T-cell (primary cell): ENCODE measurements around the gene KLF6. TPM values are rescaled to one million over a fixed set of nuclear protein-coding genes. Genes with fewer than 3 reads are reported as not detected.

Source experiments
- ATAC-seq, 4 experiments: fragments of 200-7000 bp in 3 of 4; fragments of 150-1000 bp in 1 of 4; cut with Tn5 transposase; replicated peaks in 1 of 4; 1 replicate in 3 of 4; 2 replicates in 1 of 4; pipeline ENCODE4 v1.10.0; 2021; ENCODE audit warnings: moderate library complexity in 3 of 4, mild to moderate bottlenecking in 2 of 4, moderate number of reproducible peaks in 1 of 4
- CTCF ChIA-PET, 2 donors: fragments of 300-600 bp; sonication (Branson Sonifier 250); formaldehyde crosslinking; loops; one replicate each; lab custom pipeline; 2022; ENCODE audit warnings: antibody characterized with exemption in 2 of 2; lab: Charles Lee
- POLR2A ChIA-PET, 2 donors: fragments of 300-600 bp; sonication (Branson Sonifier 250); formaldehyde crosslinking; loops; one replicate each; lab custom pipeline; 2022; ENCODE audit warnings: antibody characterized with exemption in 2 of 2; lab: Charles Lee
- DNase-seq, 35 experiments: peaks; one replicate each; pipeline versions ENCODE4 v3.0.0 to v3.0.0-alpha.2; 2013 to 2023
- H3K27ac ChIP-seq: one replicate; pipeline ENCODE4 v1.5.1; 2013; ENCODE audit warnings: low read length
- H3K27me3 ChIP-seq, 2 experiments: replicated peaks in 1 of 2; 1 replicate in 1 of 2; 2 replicates in 1 of 2; pipeline versions ENCODE4 v1.6.1 to v1.7.0; 2013; ENCODE audit warnings: low read length in 1 of 2, mixed read lengths in 1 of 2; ENCODE audit not compliant: control insufficient read depth in 2 of 2, insufficient read depth in 2 of 2; ENCODE audit errors: extremely low read depth in 1 of 2
- H3K36me3 ChIP-seq, 2 donors: 1 replicate in 1 of 2; 2 replicates in 1 of 2; pipeline versions ENCODE4 v1.6.1 to v1.7.0; 2013; ENCODE audit warnings: low read length in 1 of 2; ENCODE audit not compliant: control insufficient read depth in 2 of 2, insufficient read depth in 1 of 2; ENCODE audit errors: extremely low read depth in 1 of 2
- H3K4me1 ChIP-seq, 2 experiments: 1 replicate in 1 of 2; 2 replicates in 1 of 2; pipeline versions ENCODE4 v1.6.1 to v1.7.0; 2013; ENCODE audit warnings: low read length in 2 of 2, mixed read lengths in 1 of 2; ENCODE audit not compliant: insufficient read depth in 2 of 2, control insufficient read depth in 1 of 2; ENCODE audit errors: extremely low read depth in 1 of 2
- H3K4me3 ChIP-seq, 2 donors: 1 replicate in 1 of 2; 2 replicates in 1 of 2; pipeline versions ENCODE4 v1.5.1 to v1.7.0; 2013; ENCODE audit warnings: mild to moderate bottlenecking in 2 of 2, low read length in 1 of 2, moderate library complexity in 1 of 2; ENCODE audit not compliant: control insufficient read depth in 1 of 2; ENCODE audit errors: extremely low read depth in 1 of 2
- H3K9me3 ChIP-seq: 2 replicates; pipeline ENCODE4 v1.7.0; 2013
- H3K27ac Mint-ChIP-seq, 2 donors: one replicate each; pipeline ENCODE4 v1.8.0; 2020 to 2021; ENCODE audit warnings: mild to moderate bottlenecking in 2 of 2, mixed read lengths in 2 of 2
- H3K27me3 Mint-ChIP-seq, 2 donors: one replicate each; pipeline ENCODE4 v1.8.0; 2021 to 2022; ENCODE audit warnings: mixed read lengths in 2 of 2
- H3K36me3 Mint-ChIP-seq: one replicate; pipeline ENCODE4 v1.8.0; 2021; ENCODE audit warnings: mixed read lengths
- H3K4me1 Mint-ChIP-seq, 3 donors: one replicate each; pipeline ENCODE4 v1.8.0; 2020 to 2022; ENCODE audit warnings: mixed read lengths in 3 of 3, mild to moderate bottlenecking in 1 of 3
- H3K4me3 Mint-ChIP-seq, 3 donors: one replicate each; pipeline ENCODE4 v1.8.0; 2020 to 2022; ENCODE audit warnings: mild to moderate bottlenecking in 3 of 3, mixed read lengths in 3 of 3, moderate library complexity in 3 of 3
- H3K9me3 Mint-ChIP-seq, 3 donors: one replicate each; pipeline ENCODE4 v1.8.0; 2020 to 2022; ENCODE audit warnings: mixed read lengths in 3 of 3
- WGBS: methylation state at CpG from one replicate; pipeline ENCODE4 v1.1.5; 2013; ENCODE audit warnings: missing lambda C conversion rate; ENCODE audit not compliant: insufficient coverage; 5-methylcytosine and 5-hydroxymethylcytosine counted together
- total RNA-seq, 35 experiments: library from RNA in 6 of 35; stranded (reverse) in 6 of 35; fragments of 120-200 nt in 1 of 35; gene quantifications; one replicate each; pipeline versions ENCODE4 v1.2.1 to v1.2.4 and lab custom pipeline; 2013 to 2026

KLF6 gene
- total RNA-seq, 5 donors from 2014 or later (not counting 1 experiment from before 2014, with no cell fraction given) = 285 to 1,180 (median 400) TPM

DNA sequence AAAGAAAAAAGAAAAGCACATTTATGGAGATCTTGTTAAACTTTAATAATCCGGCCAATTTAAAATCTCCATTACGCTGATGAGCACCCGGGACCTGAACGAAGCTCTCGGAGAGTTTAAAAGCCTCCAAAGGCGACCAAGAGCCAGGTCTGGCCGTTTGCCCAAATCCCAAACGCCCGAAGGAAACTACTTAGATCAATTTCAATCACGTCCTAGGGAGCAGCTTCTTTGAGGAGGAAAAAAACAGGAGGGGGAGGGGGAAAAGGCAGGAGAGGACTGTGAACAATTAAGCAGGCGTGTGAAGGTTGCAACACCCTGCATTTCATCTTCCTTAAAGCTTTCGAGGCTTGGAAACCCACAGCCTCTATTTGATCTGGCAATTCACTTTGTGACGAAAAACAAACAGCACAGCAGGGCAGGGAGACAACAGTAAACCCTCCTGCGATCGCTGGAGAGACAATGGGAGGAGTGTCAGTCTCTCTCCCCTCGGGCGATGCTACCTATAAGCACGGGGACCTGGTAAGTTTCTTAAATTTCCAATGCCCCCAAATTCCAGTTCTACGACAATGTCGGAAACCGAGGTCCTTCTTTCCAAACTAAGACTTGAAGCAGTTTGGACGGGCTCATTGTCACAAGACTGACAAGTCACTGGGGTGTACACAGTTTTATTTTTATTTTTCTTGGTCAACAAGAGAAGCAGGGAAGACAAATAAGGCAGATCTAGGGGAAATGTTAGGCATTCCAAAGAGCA lies 1.2 kb downstream of the KLF6 start:
- peak overlapping the region; percentile 95 to 100 (median 98) for H3K4me3 Mint-ChIP-seq
- H3K36me3 ChIP-seq = peaks cover 9 to 38% of the 10 kb centered on the region in 2 donors
- WGBS = 3% methylated on average over 6 of the region's 22 CpGs
- POLR2A ChIA-PET = interaction anchor here (0.5 to 5.5 kb wide), 23 partner anchors 9 to 348 kb away, joined by 3 to 240 read pairs (median 9); no protein-coding TSS in a partner anchor
- peak overlapping the region; percentile 67 to 97 for H3K4me3 ChIP-seq
- peak overlapping the region; percentile 99 for H3K27ac ChIP-seq
- ATAC-seq (peak in 1 of 4 experiments; percentile 11), DNase-seq (peak in 30 of 35 experiments; percentile 46 to 79 (median 64))
- H3K27ac Mint-ChIP-seq = peak overlapping the region; percentile 96 to 98
- peaks cover 53% of the 10 kb centered on the region for H3K36me3 Mint-ChIP-seq
- peaks cover 12 to 50% of the 10 kb centered on the region in 2 experiments for H3K4me1 ChIP-seq
- H3K27me3 Mint-ChIP-seq = no peaks in the 10 kb centered on the region
- CTCF ChIA-PET = interaction anchor here (0.6 to 0.8 kb wide), 3 partner anchors 22 to 109 kb away, joined by 3 read pairs; no protein-coding TSS in a partner anchor
- H3K9me3 Mint-ChIP-seq = peaks cover 0 to 1% (median 0%) of the 10 kb centered on the region in 3 donors
- H3K27me3 ChIP-seq = no peaks in the 10 kb centered on the region
- peaks cover 45 to 54% (median 46%) of the 10 kb centered on the region in 3 donors for H3K4me1 Mint-ChIP-seq
- H3K9me3 ChIP-seq = no peaks in the 10 kb centered on the region

DNA sequence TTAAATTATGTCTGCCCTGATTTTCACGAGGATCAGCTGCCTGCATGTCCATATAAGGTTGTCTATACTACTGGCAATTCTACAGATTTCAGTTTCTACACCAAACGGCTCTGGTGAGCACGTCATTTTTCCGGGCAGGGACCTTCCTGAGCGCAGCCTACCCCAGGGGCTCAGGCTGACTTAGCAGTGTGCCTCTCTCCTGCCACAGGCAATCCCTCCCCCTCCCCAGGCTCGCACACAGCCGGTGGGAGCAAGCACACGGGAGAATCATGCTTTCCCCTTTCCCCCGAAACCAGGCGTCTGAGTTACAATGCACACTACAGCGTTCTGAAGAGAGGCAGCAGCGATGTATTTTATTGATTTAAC lies 1.7 kb downstream of the KLF6 start:
- ChIA-PET POLR2A (interaction anchor here (0.5 to 5.5 kb wide), 24 partner anchors 8 to 348 kb away, joined by 3 to 240 read pairs (median 6); no protein-coding TSS in a partner anchor), CTCF (interaction anchor here (0.6 to 0.8 kb wide), 2 partner anchors 22 to 34 kb away, joined by 3 read pairs; no protein-coding TSS in a partner anchor)
- H3K4me3 ChIP-seq = peak overlapping the region; percentile 67 to 97
- H3K36me3 Mint-ChIP-seq = peaks cover 58% of the 10 kb centered on the region
- no peaks in the 10 kb centered on the region for H3K27me3 Mint-ChIP-seq
- H3K9me3 Mint-ChIP-seq = no peaks in the 10 kb centered on the region
- 0% methylated on average over 4 of the region's 12 CpGs for whole genome bisulfite sequencing
- peaks cover 9 to 43% of the 10 kb centered on the region in 2 donors for H3K36me3 ChIP-seq
- peaks cover 12 to 55% of the 10 kb centered on the region in 2 experiments for H3K4me1 ChIP-seq
- H3K27me3 ChIP-seq = no peaks in the 10 kb centered on the region
- peak overlapping the region; percentile 96 to 98 for H3K27ac Mint-ChIP-seq
- DNase-seq = peak in 32 of 35 experiments; percentile 48 to 78 (median 66)
- H3K4me3 Mint-ChIP-seq = peak overlapping the region; percentile 95 to 100 (median 98)
- ATAC-seq = peak in 3 of 4 experiments; percentile 3 to 11 (median 9)
- H3K27ac ChIP-seq = peak overlapping the region; percentile 99
- H3K9me3 ChIP-seq = no peaks in the 10 kb centered on the region
- H3K4me1 Mint-ChIP-seq = peaks cover 51 to 60% (median 52%) of the 10 kb centered on the region in 3 donors

DNA sequence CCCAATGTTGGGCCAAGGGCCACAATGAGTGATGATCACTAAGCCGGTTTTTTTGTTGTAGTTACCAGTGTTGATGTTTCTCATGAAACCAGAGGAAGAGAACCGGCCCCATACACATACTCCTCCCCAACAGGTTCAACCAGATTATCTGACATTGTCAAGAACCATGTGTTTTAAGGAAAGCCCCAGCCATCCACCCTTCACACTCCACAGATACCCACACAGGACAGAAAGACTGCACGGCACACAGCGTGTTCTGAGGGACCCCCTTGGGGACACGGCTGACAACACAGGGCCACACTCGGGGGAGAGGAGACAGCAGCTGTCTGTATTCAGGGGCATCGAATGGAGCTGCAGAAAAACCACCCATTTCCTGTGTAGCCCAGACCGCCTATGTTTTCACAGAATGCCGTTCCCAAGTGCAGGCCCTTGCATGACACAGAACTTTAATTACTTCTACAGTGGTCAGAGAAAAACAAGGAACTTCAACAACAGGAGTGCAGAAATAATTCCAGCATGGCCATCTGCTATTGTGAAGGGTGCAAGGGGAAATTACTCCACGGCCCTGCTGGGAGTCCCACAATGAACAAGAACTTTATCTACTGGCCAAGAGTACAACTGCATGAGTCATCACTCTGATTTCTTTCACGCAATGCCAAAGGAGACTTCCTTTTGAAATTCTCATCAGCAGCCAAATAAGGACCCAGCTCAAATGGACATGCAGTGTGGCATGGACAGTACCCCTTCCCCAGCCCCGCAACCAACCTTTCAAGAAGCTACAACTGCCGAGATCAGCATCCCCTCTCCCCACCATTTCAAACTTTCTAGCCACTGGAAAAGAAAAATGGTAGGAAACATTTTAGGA lies 2.3 kb downstream of the KLF6 start:
- Histone ChIP-seq H3K27ac (peak overlapping the region; percentile 99), H3K36me3 (peaks cover 9 to 49% of the 10 kb centered on the region in 2 donors), H3K9me3 (no peaks in the 10 kb centered on the region), H3K4me3 (peak overlapping the region; percentile 67 to 97), H3K4me1 (peaks cover 14 to 59% of the 10 kb centered on the region in 2 experiments), H3K27me3 (no peaks in the 10 kb centered on the region)
- ChIA-PET CTCF (interaction anchor here (0.6 to 0.8 kb wide), 2 partner anchors 23 to 69 kb away, joined by 3 read pairs; no protein-coding TSS in a partner anchor), POLR2A (interaction anchor here (0.6 to 5.5 kb wide), 20 partner anchors 8 to 349 kb away, joined by 3 to 240 read pairs (median 6); no protein-coding TSS in a partner anchor)
- H3K27me3 Mint-ChIP-seq = no peaks in the 10 kb centered on the region
- ATAC-seq (peak; percentile 3 to 28 (median 12)), DNase-seq (peak in 30 of 35 experiments; percentile 45 to 82 (median 60))
- no peaks in the 10 kb centered on the region for H3K9me3 Mint-ChIP-seq
- peak overlapping the region; percentile 96 to 98 for H3K27ac Mint-ChIP-seq
- peaks cover 57 to 66% (median 58%) of the 10 kb centered on the region in 3 donors for H3K4me1 Mint-ChIP-seq
- peaks cover 65% of the 10 kb centered on the region for H3K36me3 Mint-ChIP-seq
- WGBS = 5% methylated on average over 5 of the region's 13 CpGs
- peak overlapping the region; percentile 95 to 100 (median 98) for H3K4me3 Mint-ChIP-seq

DNA sequence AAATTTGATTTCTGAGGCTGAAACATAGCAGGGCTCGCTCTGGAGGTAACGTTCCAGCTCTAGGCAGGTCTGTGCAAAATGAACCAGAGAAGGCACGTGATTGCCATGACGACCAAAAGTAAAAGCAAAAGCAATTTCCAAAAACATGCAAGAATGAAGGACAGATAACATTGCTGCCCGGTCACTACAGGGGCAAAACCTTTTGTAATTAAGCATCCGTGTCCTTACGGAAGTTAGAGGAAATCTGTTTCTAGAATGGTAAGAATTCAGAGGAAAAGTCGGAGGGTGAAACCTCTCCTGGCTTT lies 2.9 kb downstream of the KLF6 start:
- CTCF ChIA-PET = interaction anchor here in 1 of 2 donors (0.6 kb wide), 1 partner anchor 68 kb away, joined by 3 read pairs; no protein-coding TSS in a partner anchor
- 17% methylated on average over 7 of the region's 8 CpGs for WGBS

DNA sequence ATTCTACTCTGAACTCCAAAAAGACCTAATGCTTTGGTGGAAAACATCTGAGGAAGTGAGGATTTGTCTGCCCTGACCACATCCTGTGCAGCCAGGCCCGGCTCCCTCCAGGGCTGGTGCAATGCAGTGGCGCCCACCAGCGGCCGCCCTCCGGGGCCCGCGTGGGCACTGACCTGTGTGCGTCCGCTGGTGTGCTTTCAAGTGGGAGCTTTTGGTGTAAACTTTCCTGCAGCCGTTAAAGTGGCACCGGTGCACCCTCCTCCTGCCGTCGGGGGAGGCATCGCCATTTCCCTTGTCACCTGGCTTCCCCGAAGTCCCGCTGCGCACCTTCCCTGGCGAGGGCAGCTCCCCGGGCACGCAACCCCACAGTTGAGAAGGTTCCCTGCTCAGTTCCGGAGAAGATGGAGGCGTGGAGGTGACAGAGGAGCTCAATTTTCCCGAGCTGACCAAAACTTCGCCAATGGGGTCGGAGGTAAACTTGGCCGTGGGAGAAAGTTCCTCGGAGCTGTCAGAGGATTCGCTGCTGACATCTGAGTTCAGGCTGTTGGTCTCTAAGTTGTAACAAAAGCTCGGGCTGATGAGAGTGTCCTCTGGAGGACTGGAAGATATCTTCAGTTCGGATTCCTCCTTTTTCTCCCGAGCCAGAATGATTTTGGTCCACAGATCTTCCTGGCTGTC lies 3.4 kb downstream of the KLF6 start:
- Mint-ChIP-seq H3K36me3 (peaks cover 72% of the 10 kb centered on the region), H3K27ac (peak overlapping the region; percentile 96 to 98), H3K4me3 (peak overlapping the region; percentile 95 to 100 (median 98)), H3K9me3 (no peaks in the 10 kb centered on the region), H3K27me3 (no peaks in the 10 kb centered on the region), H3K4me1 (peaks cover 65 to 76% (median 68%) of the 10 kb centered on the region in 3 donors)
- 13% methylated on average over 30 of the region's 31 CpGs for WGBS
- peak overlapping the region; percentile 67 to 97 for H3K4me3 ChIP-seq
- peak in 12 of 35 experiments; percentile 25 to 67 (median 37) for DNase-seq
- peak overlapping the region; percentile 99 for H3K27ac ChIP-seq
- no peak for ATAC-seq
- CTCF ChIA-PET = interaction anchor here in 1 of 2 donors (0.5 kb wide), 1 partner anchor 15 kb away, joined by 3 read pairs; no protein-coding TSS in a partner anchor
- no peaks in the 10 kb centered on the region for H3K27me3 ChIP-seq
- POLR2A ChIA-PET = interaction anchor here (0.6 to 5.5 kb wide), 9 partner anchors 24 to 350 kb away, joined by 3 to 240 read pairs (median 4); no protein-coding TSS in a partner anchor
- H3K4me1 ChIP-seq = peaks cover 22 to 66% of the 10 kb centered on the region in 2 experiments
- H3K36me3 ChIP-seq = peaks cover 10 to 59% of the 10 kb centered on the region in 2 donors
- H3K9me3 ChIP-seq = no peaks in the 10 kb centered on the region

More for the DNA sequence above, 2.9 kb downstream of the KLF6 start:
- Mint-ChIP-seq H3K4me3 (peak overlapping the region; percentile 95 to 100 (median 98)), H3K9me3 (no peaks in the 10 kb centered on the region), H3K27me3 (no peaks in the 10 kb centered on the region), H3K27ac (peak overlapping the region; percentile 96 to 98), H3K4me1 (peaks cover 63 to 71% (median 64%) of the 10 kb centered on the region in 3 donors), H3K36me3 (peaks cover 68% of the 10 kb centered on the region)
- Histone ChIP-seq H3K9me3 (no peaks in the 10 kb centered on the region), H3K4me1 (peaks cover 18 to 63% of the 10 kb centered on the region in 2 experiments), H3K36me3 (peaks cover 9 to 54% of the 10 kb centered on the region in 2 donors), H3K27me3 (no peaks in the 10 kb centered on the region), H3K27ac (peak overlapping the region; percentile 99), H3K4me3 (peak overlapping the region; percentile 67 to 97)
- POLR2A ChIA-PET = interaction anchor here (0.6 to 5.5 kb wide), 12 partner anchors 24 to 349 kb away, joined by 3 to 240 read pairs (median 7); no protein-coding TSS in a partner anchor
- DNase-seq (peak in 13 of 35 experiments; percentile 27 to 76 (median 43)), ATAC-seq (no peak)
